ENCODE results near the gene DNAI1. TPM values are rescaled to one million over a fixed set of nuclear protein-coding genes. Genes with fewer than 3 reads are reported as not detected.

The DNAI1 gene
- polyA plus RNA-seq, 1 donor (not counting 4 experiments of a cell fraction or from before 2014, with no cell fraction given) = 0.08 TPM

- peaks cover 53% of the 10 kb centered on the region for H3K27me3 ChIP-seq (ENCODE audit: control insufficient read depth, extremely low read depth, insufficient read depth, low read length)
- H4K20me1 ChIP-seq (ENCODE audit: control insufficient read depth, extremely low read depth, insufficient read depth, low read length) = peaks cover 5% of the 10 kb centered on the region
- H3K9ac ChIP-seq (ENCODE audit: control insufficient read depth, extremely low read depth, insufficient read depth, low read length) = no peak overlapping the region
- H2AFZ ChIP-seq (ENCODE audit: control insufficient read depth, low read length) = no peak overlapping the region
- H3K4me3 ChIP-seq (ENCODE audit: control insufficient read depth in 2 of 3, extremely low read depth in 1 of 3, insufficient read depth in 2 of 3, low read depth in 1 of 3, low read length in 3 of 3) = no peak overlapping the region
- H3K36me3 ChIP-seq (ENCODE audit: control insufficient read depth in 2 of 2, extremely low read depth in 1 of 2, insufficient read depth in 2 of 2, low read length in 2 of 2) = no peaks in the 10 kb centered on the region
- FAIRE-seq (no peak), DNase-seq (ENCODE audit: low read depth, low spot score) (no peak)
- dilution Hi-C loops (cut with MboI; ENCODE audit: extremely low pct_ligation_motif_present, low sequenced_read_pairs) = no loop called here
- no peaks in the 10 kb centered on the region for H3K9me1 ChIP-seq (ENCODE audit: control insufficient read depth, extremely low read depth, insufficient read depth, low read length)
- no peak for TF ChIP-seq CTCF (optimal IDR thresholded peaks at IDR 0.05 in 1 of 3, IDR thresholded peaks at IDR 0.05 in 1 of 3, conservative IDR thresholded peaks at IDR 0.05 in 1 of 3; ENCODE audit: extremely low read depth in 1 of 3, insufficient read depth in 2 of 3, low read length in 3 of 3)
- no peak for TF ChIP-seq EZH2 (IDR thresholded peaks at IDR 0.05; ENCODE audit: low read length)
- H3K4me1 ChIP-seq (ENCODE audit: control insufficient read depth, extremely low read depth, insufficient read depth, low read length) = peaks cover 8% of the 10 kb centered on the region
- H3K27ac ChIP-seq (ENCODE audit: control insufficient read depth, insufficient read depth, low read length) = no peak overlapping the region
- no peaks in the 10 kb centered on the region for H3K79me2 ChIP-seq (ENCODE audit: control insufficient read depth, insufficient read depth, low read length)
- H3K9me3 ChIP-seq (ENCODE audit: control insufficient read depth, low read depth, low read length) = no peaks in the 10 kb centered on the region
- H3K4me2 ChIP-seq (ENCODE audit: control insufficient read depth, extremely low read depth, insufficient read depth, low read depth, low read length) = no peak overlapping the region
These were observed 99.1 kb downstream of the DNAI1 start for GRCh38 chr9:34557426-34558321.

GRCh38 chr9:34558364-34558763, 99.8 kb downstream of the DNAI1 start:
- no peak for TF ChIP-seq EZH2 (IDR thresholded peaks at IDR 0.05; ENCODE audit: low read length)
- no peak for TF ChIP-seq CTCF (optimal IDR thresholded peaks at IDR 0.05 in 1 of 3, IDR thresholded peaks at IDR 0.05 in 1 of 3, conservative IDR thresholded peaks at IDR 0.05 in 1 of 3; ENCODE audit: extremely low read depth in 1 of 3, insufficient read depth in 2 of 3, low read length in 3 of 3)
- dilution Hi-C loops (cut with MboI; ENCODE audit: extremely low pct_ligation_motif_present, low sequenced_read_pairs) = no loop called here
- H3K4me3 ChIP-seq (ENCODE audit: control insufficient read depth in 2 of 3, extremely low read depth in 1 of 3, insufficient read depth in 2 of 3, low read depth in 1 of 3, low read length in 3 of 3) = no peak overlapping the region
- H3K79me2 ChIP-seq (ENCODE audit: control insufficient read depth, insufficient read depth, low read length) = no peaks in the 10 kb centered on the region
- H3K9me3 ChIP-seq (ENCODE audit: control insufficient read depth, low read depth, low read length) = no peaks in the 10 kb centered on the region
- H3K4me1 ChIP-seq (ENCODE audit: control insufficient read depth, extremely low read depth, insufficient read depth, low read length) = peaks cover 15% of the 10 kb centered on the region
- DNase-seq (ENCODE audit: low read depth, low spot score) (no peak), FAIRE-seq (no peak)
- no peak overlapping the region for H3K9ac ChIP-seq (ENCODE audit: control insufficient read depth, extremely low read depth, insufficient read depth, low read length)
- peaks cover 9% of the 10 kb centered on the region for H4K20me1 ChIP-seq (ENCODE audit: control insufficient read depth, extremely low read depth, insufficient read depth, low read length)
- H3K36me3 ChIP-seq (ENCODE audit: control insufficient read depth in 2 of 2, extremely low read depth in 1 of 2, insufficient read depth in 2 of 2, low read length in 2 of 2) = no peaks in the 10 kb centered on the region
- no peaks in the 10 kb centered on the region for H3K9me1 ChIP-seq (ENCODE audit: control insufficient read depth, extremely low read depth, insufficient read depth, low read length)
- H3K27ac ChIP-seq (ENCODE audit: control insufficient read depth, insufficient read depth, low read length) = no peak overlapping the region
- peaks cover 49% of the 10 kb centered on the region for H3K27me3 ChIP-seq (ENCODE audit: control insufficient read depth, extremely low read depth, insufficient read depth, low read length)
- H2AFZ ChIP-seq (ENCODE audit: control insufficient read depth, low read length) = no peak overlapping the region
- no peak overlapping the region for H3K4me2 ChIP-seq (ENCODE audit: control insufficient read depth, extremely low read depth, insufficient read depth, low read depth, low read length)
